OCI-LY1 (cell line): ENCODE data around the gene EXOC1L.

Experiments used
- H2AFZ ChIP-seq: fragments of 200-600 bp; sonication (generic), shearing (Covaris generic); 2 replicates; pipeline ENCODE4 v1.6.0; 2014; ENCODE audit warnings: antibody characterized with exemption, mild to moderate bottlenecking, low read length
- H3F3A ChIP-seq: fragments of 200-600 bp; sonication (generic), shearing (Covaris generic); 2 replicates; pipeline ENCODE4 v1.6.0; 2014; ENCODE audit warnings: mild to moderate bottlenecking, antibody characterized with exemption, low read length, moderate library complexity; ENCODE audit not compliant: insufficient read depth
- H3K27ac ChIP-seq: fragments of 200-600 bp; sonication (generic); 2 replicates; pipeline ENCODE4 v1.5.1; 2014; ENCODE audit warnings: low read length, mixed run types, mild to moderate bottlenecking, low read depth; ENCODE audit not compliant: poor library complexity, severe bottlenecking
- H3K27me3 ChIP-seq: fragments of 200-600 bp; sonication (generic); 2 replicates; pipeline ENCODE4 v1.6.0; 2014; ENCODE audit warnings: antibody characterized with exemption, mild to moderate bottlenecking, low read length, moderate library complexity; ENCODE audit not compliant: insufficient read depth
- H3K36me3 ChIP-seq: fragments of 200-600 bp; sonication (generic); 2 replicates; pipeline ENCODE4 v1.6.1; 2014; ENCODE audit warnings: mild to moderate bottlenecking, antibody characterized with exemption, low read length, moderate library complexity, mixed read lengths; ENCODE audit not compliant: insufficient read depth
- H3K4me1 ChIP-seq: fragments of 200-600 bp; sonication (generic); 2 replicates; pipeline ENCODE4 v1.5.1; 2014; ENCODE audit warnings: mild to moderate bottlenecking, low read length, moderate library complexity; ENCODE audit not compliant: insufficient read depth, severe bottlenecking
- H3K4me2 ChIP-seq: fragments of 200-600 bp; sonication (generic), shearing (Covaris generic); 2 replicates; pipeline ENCODE4 v1.6.1; 2014; ENCODE audit warnings: low read length
- H3K4me3 ChIP-seq: fragments of 200-600 bp; sonication (generic); 2 replicates; pipeline ENCODE4 v1.5.1; 2014; ENCODE audit warnings: low read length, low read depth, mild to moderate bottlenecking, mixed read lengths; ENCODE audit not compliant: poor library complexity, severe bottlenecking
- H3K79me2 ChIP-seq: fragments of 200-600 bp; shearing (Covaris generic); 2 replicates; pipeline ENCODE4 v1.6.1; 2016; ENCODE audit warnings: mixed run types, low read length, mixed read lengths; ENCODE audit not compliant: insufficient read depth
- H3K9ac ChIP-seq: fragments of 200-600 bp; sonication (generic), shearing (Covaris generic); 2 replicates; pipeline ENCODE4 v1.6.1; 2014; ENCODE audit warnings: mild to moderate bottlenecking, low read length, mixed read lengths
- H3K9me2 ChIP-seq: fragments of 200-600 bp; sonication (generic), shearing (Covaris generic); 2 replicates; pipeline ENCODE4 v1.6.1; 2014; ENCODE audit warnings: low read depth, mild to moderate bottlenecking, low read length, mixed read lengths
- H3K9me3 ChIP-seq: fragments of 200-600 bp; shearing (Covaris generic); 2 replicates; pipeline ENCODE4 v1.6.1; 2014; ENCODE audit warnings: low read length, mixed read lengths
- H4K20me1 ChIP-seq: fragments of 200-600 bp; sonication (generic), shearing (Covaris generic); 2 replicates; pipeline ENCODE4 v1.6.0; 2016; ENCODE audit warnings: mild to moderate bottlenecking, low read length; ENCODE audit not compliant: insufficient read depth
- EZH2 ChIP-seq: fragments of 200-600 bp; sonication (generic), shearing (Covaris generic); IDR thresholded peaks from 2 replicates; pipeline ENCODE4 v1.8.0; 2017; ENCODE audit warnings: borderline replicate concordance, mixed run types, mild to moderate bottlenecking, antibody characterized with exemption, low read length, moderate library complexity, mixed read lengths
- TF ChIP-seq, protein P1 (sequence below): fragments of 200-600 bp; sonication (generic), shearing (Covaris generic); IDR thresholded peaks from 2 replicates; pipeline ENCODE4 v1.5.1; 2017; ENCODE audit warnings: mild to moderate bottlenecking, antibody characterized with exemption, low read length, moderate library complexity, mixed read lengths

The EXOC1L gene

DNA sequence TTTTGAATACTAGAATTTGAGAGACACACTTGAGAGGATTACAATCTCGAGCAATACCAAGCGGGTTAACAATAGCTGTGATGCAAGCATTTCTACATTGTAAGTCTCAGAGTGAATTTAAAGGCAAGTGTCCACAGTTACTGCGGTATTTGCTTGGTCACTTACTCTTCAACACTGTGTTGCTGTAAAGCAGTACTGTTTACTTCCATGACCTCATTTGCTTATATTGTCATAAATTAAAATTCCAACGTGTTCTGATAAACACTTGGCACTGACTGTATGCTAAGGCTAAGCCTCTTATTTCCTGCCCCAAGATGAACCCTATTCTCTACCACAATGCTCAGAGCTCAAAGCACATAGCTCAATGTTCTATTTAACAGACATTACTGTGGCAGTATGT lies 11.1 kb downstream of the EXOC1L start:
- TF ChIP-seq, protein P1, sequence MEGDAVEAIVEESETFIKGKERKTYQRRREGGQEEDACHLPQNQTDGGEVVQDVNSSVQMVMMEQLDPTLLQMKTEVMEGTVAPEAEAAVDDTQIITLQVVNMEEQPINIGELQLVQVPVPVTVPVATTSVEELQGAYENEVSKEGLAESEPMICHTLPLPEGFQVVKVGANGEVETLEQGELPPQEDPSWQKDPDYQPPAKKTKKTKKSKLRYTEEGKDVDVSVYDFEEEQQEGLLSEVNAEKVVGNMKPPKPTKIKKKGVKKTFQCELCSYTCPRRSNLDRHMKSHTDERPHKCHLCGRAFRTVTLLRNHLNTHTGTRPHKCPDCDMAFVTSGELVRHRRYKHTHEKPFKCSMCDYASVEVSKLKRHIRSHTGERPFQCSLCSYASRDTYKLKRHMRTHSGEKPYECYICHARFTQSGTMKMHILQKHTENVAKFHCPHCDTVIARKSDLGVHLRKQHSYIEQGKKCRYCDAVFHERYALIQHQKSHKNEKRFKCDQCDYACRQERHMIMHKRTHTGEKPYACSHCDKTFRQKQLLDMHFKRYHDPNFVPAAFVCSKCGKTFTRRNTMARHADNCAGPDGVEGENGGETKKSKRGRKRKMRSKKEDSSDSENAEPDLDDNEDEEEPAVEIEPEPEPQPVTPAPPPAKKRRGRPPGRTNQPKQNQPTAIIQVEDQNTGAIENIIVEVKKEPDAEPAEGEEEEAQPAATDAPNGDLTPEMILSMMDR, result no peak
- TF ChIP-seq EZH2, result no peak

DNA sequence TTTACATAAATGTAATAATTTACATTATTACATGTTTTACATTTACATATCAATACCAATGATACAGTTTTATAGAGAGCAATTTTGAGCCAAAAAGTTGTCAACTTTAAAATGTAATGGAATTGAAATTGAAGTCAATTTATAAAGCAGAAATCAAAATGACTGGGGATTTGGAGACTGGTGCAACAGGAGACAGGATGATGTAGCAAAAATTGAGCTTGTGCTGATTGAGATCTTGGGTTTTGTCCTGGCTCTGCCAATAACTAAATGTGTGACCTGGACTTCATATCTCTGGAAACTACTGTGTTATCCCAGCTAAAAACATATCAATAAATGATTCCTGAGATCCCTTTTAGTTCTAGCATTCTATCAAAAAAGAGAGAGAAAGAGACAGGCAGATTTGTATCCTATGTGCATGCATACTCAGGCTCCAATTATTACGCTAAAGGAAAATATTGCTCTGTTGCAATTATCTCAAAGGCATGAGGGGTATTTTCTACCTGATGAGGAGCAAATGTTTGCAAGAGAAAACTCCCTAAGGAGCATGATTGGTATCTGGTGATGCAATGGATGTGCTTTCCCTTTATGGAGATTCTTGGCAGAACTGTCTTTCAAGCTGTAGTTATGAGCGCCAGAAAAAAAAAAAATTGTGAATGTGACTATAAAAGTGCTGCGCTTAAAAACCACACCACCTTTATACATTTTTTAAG lies 14.7 kb downstream of the EXOC1L start:
- Histone ChIP-seq H4K20me1 (no peaks in the 10 kb centered on the region), H3K9ac (no peak overlapping the region), H3F3A (no peaks in the 10 kb centered on the region), H3K27ac (no peak overlapping the region), H3K9me3 (0 out of 2 replicates have a peak, but pooled peaks cover 2% of the 10 kb centered on the region), H3K4me1 (no peaks in the 10 kb centered on the region), H2AFZ (no peak overlapping the region), H3K4me2 (no peak overlapping the region), H3K79me2 (no peaks in the 10 kb centered on the region), H3K36me3 (no peaks in the 10 kb centered on the region), H3K4me3 (no peak overlapping the region), H3K9me2 (no peaks in the 10 kb centered on the region; the same call in 1 of the 2 replicates), H3K27me3 (no peaks in the 10 kb centered on the region)
- TF ChIP-seq EZH2, result no peak
- TF ChIP-seq, protein P1, result no peak

More for the DNA sequence above, 11.1 kb downstream of the EXOC1L start:
- no peak overlapping the region for H3K27ac ChIP-seq
- no peaks in the 10 kb centered on the region for H3K4me1 ChIP-seq
- no peak overlapping the region for H3K9ac ChIP-seq
- no peaks in the 10 kb centered on the region for H3K27me3 ChIP-seq
- H3F3A ChIP-seq, result no peaks in the 10 kb centered on the region
- no peaks in the 10 kb centered on the region for H3K36me3 ChIP-seq
- no peak overlapping the region for H3K4me2 ChIP-seq
- no peaks in the 10 kb centered on the region for H3K79me2 ChIP-seq
- no peak overlapping the region for H2AFZ ChIP-seq
- H4K20me1 ChIP-seq, result no peaks in the 10 kb centered on the region
- H3K4me3 ChIP-seq, result no peak overlapping the region
- no peaks in the 10 kb centered on the region for H3K9me3 ChIP-seq
- H3K9me2 ChIP-seq, result no peaks in the 10 kb centered on the region; the same call in 1 of the 2 replicates

DNA sequence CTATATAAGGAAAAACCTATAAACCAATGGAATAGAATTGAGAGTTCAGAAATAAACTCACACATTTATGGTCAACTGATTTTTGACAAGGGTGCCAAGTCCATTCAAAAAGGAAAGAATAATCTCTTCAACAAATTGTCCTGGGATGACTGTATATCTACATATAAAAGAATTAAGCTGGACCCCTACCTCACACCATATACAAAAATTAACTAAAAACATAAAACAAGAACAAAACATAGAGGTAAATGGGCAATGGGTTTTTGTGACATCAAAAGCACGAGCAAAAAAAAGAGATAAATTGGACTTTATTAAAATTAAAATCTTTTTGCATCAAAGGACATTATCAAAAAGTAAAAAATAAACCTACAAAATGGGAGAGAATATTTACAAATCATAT lies 18.3 kb downstream of the EXOC1L start:
- no peaks in the 10 kb centered on the region for H3K36me3 ChIP-seq
- no peaks in the 10 kb centered on the region for H3K27me3 ChIP-seq
- 0 out of 2 replicates have a peak, but pooled peaks cover 2% of the 10 kb centered on the region for H3K9me3 ChIP-seq
- H3K79me2 ChIP-seq, result no peaks in the 10 kb centered on the region
- no peak overlapping the region for H3K4me2 ChIP-seq
- H3K9ac ChIP-seq, result no peak overlapping the region
- H4K20me1 ChIP-seq, result no peaks in the 10 kb centered on the region
- no peaks in the 10 kb centered on the region for H3K4me1 ChIP-seq
- no peak overlapping the region for H3K27ac ChIP-seq
- no peaks in the 10 kb centered on the region for H3F3A ChIP-seq
- no peak overlapping the region for H2AFZ ChIP-seq
- H3K4me3 ChIP-seq, result no peak overlapping the region
- no peaks in the 10 kb centered on the region; the same call in 1 of the 2 replicates for H3K9me2 ChIP-seq
- TF ChIP-seq, protein P1, result no peak
- no peak for TF ChIP-seq EZH2
